SU-DHL-6 (cell line): Measurements from ENCODE around the gene CDH10.

Source experiments
- EZH2phosphoT487 ChIP-seq: fragments of 200-600 bp; sonication (generic), shearing (Covaris generic); conservative IDR thresholded peaks from 2 replicates; pipeline ENCODE4 v1.6.1; 2018; ENCODE audit warnings: mild to moderate bottlenecking, antibody characterized with exemption, low read length, moderate library complexity, mixed read lengths
- TF ChIP-seq, protein P1 (sequence below): fragments of 200-600 bp; sonication (generic); IDR thresholded peaks from one replicate; pipeline ENCODE4 v1.5.1; 2017; ENCODE audit warnings: antibody characterized with exemption, mild to moderate bottlenecking, low read length, moderate library complexity; ENCODE audit not compliant: insufficient read depth, poor library complexity, severe bottlenecking

DNA sequence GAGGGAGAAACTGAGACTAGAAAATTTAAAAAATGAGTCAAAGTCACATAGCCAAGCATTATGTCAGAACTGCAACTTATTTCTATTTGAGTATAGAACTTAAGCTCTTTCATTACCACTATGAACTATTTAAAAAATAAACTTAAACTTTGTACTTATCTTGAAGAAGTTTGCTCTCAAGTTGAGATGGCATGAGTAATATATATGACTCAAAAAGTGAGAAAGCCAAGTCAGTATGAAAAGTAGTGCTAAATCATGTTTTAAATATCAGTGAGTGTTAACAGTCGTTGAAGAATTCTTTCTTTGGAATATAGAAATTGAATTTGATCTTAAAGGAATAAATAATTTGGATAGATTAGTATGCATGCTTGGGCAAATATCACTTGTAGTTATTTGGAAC is 36.3 kb upstream of the CDH10 start:
- no peak for TF ChIP-seq EZH2phosphoT487
- TF ChIP-seq, protein P1, sequence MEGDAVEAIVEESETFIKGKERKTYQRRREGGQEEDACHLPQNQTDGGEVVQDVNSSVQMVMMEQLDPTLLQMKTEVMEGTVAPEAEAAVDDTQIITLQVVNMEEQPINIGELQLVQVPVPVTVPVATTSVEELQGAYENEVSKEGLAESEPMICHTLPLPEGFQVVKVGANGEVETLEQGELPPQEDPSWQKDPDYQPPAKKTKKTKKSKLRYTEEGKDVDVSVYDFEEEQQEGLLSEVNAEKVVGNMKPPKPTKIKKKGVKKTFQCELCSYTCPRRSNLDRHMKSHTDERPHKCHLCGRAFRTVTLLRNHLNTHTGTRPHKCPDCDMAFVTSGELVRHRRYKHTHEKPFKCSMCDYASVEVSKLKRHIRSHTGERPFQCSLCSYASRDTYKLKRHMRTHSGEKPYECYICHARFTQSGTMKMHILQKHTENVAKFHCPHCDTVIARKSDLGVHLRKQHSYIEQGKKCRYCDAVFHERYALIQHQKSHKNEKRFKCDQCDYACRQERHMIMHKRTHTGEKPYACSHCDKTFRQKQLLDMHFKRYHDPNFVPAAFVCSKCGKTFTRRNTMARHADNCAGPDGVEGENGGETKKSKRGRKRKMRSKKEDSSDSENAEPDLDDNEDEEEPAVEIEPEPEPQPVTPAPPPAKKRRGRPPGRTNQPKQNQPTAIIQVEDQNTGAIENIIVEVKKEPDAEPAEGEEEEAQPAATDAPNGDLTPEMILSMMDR, result no peak
